SJSA1 (cell line): ENCODE measurements around the gene GLYR1. TPM values are rescaled to one million over a fixed set of nuclear protein-coding genes. Genes with fewer than 3 reads are reported as not detected.
"Not testable (repeated sequence)": the region's sequence is repeated elsewhere in the genome, so short reads cannot be mapped to it uniquely, and the experiment has no call there.

Experiments used
- DNase-seq, 2 experiments: peaks; one replicate each; pipeline ENCODE4 v3.0.0-alpha.2; 2015 to 2020; ENCODE audit warnings: low spot score in 2 of 2, low read depth in 1 of 2
- H3K27ac ChIP-seq: fragments of 250-450 bp; sonication (Bioruptor Pico); 2 replicates; pipeline ENCODE4 v1.5.1; 2020; ENCODE audit warnings: mild to moderate bottlenecking, moderate library complexity
- H3K27me3 ChIP-seq: fragments of 250-450 bp; sonication (Bioruptor Pico); replicated peaks from 2 replicates; pipeline ENCODE4 v1.5.1; 2020; ENCODE audit warnings: mild to moderate bottlenecking, moderate library complexity
- H3K36me3 ChIP-seq: fragments of 250-450 bp; sonication (Bioruptor Pico); 2 replicates; pipeline ENCODE4 v1.5.1; 2020; ENCODE audit warnings: mild to moderate bottlenecking
- H3K4me1 ChIP-seq: fragments of 250-450 bp; sonication (Bioruptor Pico); replicated peaks from 2 replicates; pipeline ENCODE4 v1.6.1; 2021; ENCODE audit warnings: mild to moderate bottlenecking
- H3K4me3 ChIP-seq: fragments of 250-450 bp; sonication (Bioruptor Pico); 2 replicates; pipeline ENCODE4 v1.5.1; 2020; ENCODE audit warnings: mild to moderate bottlenecking
- H3K9me3 ChIP-seq: fragments of 250-450 bp; sonication (Bioruptor Pico); replicated peaks from 2 replicates; pipeline ENCODE4 v1.5.1; 2020; ENCODE audit warnings: mild to moderate bottlenecking
- total RNA-seq: library from RNA; depleted of rRNA; stranded (reverse); fragments of >200 nt; shearing (Covaris generic); gene quantifications from 2 replicates; pipeline ENCODE4 v1.2.3, GENCODE V29; 2014

The GLYR1 gene
- total RNA-seq, 1 experiment from 2014 or later, result 49.0 TPM

DNA sequence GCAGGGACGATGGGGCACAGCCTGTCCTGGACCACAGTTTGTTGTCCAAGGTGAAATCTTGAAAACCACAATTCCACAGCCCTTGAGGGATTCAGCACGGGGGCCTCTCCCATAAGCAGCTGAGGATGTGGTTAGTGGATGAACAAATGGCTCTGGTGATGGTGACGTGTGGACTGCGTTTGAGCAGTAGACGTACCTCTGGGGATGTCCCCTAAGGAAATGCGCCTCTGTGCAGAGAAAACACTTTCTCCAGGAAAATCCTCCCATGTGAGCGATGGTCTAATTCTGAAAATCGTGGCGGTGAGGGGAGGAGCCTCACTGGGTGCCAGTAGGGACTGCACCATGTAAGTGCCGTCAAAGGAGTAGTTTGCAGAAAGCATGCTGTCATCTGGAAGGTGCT is 56.2 kb downstream of the GLYR1 start:
- no peaks in the 10 kb centered on the region for H3K36me3 ChIP-seq
- no peaks in the 10 kb centered on the region for H3K4me1 ChIP-seq
- DNase-seq, result no peak
- H3K4me3 ChIP-seq, result no peak overlapping the region
- H3K27me3 ChIP-seq, result no peaks in the 10 kb centered on the region
- no peak overlapping the region for H3K27ac ChIP-seq
- no peaks in the 10 kb centered on the region for H3K9me3 ChIP-seq

DNA sequence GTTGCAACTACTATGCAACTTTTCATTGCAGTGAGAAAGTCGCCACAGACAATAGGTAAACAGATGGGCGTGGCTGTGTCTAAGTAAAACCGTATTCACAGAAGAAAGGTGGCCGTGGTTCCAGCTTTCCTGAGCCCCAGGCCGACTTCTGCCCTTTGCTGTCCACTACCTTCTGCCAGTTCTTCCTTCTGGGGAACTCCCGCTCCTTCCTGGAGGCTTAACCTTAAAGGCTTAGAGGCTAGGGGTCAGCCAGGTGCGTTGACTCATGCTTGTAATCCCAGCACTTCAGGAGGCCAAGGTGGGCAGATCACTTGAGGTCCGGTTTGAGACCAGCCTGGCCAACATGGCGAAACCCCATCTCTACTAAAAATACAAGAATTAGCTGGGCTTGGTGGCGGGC is 56.8 kb downstream of the GLYR1 start:
- no peaks in the 10 kb centered on the region for H3K9me3 ChIP-seq
- H3K36me3 ChIP-seq, result no peaks in the 10 kb centered on the region
- H3K4me3 ChIP-seq, result no peak overlapping the region
- no peak overlapping the region for H3K27ac ChIP-seq
- no peaks in the 10 kb centered on the region for H3K27me3 ChIP-seq
- DNase-seq, result no peak
- H3K4me1 ChIP-seq, result no peaks in the 10 kb centered on the region

DNA sequence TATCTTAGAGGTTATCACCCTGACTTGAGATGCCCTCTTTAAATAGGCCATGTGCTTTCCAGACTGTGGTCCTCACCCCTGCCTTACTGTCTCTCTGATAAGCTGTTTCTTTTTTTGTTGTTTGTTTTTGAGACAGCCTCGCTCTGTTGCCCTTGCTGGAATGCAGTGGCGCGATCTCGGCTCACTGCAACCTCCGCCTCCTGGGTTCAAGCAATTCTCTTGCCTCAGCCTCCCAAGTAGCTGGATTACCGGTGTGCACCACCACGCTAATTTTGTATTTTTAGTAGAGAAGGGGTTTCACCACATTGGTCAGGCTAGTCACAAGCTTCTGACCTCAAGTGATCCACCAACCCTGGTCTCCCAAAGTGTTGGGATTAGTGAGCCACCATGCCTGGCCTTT is 58.2 kb downstream of the GLYR1 start:
- Histone ChIP-seq H3K4me3 (no peak overlapping the region), H3K36me3 (no peaks in the 10 kb centered on the region), H3K27me3 (no peaks in the 10 kb centered on the region), H3K9me3 (no peaks in the 10 kb centered on the region), H3K27ac (no peak overlapping the region), H3K4me1 (no peaks in the 10 kb centered on the region)
- DNase-seq, result no peak

DNA sequence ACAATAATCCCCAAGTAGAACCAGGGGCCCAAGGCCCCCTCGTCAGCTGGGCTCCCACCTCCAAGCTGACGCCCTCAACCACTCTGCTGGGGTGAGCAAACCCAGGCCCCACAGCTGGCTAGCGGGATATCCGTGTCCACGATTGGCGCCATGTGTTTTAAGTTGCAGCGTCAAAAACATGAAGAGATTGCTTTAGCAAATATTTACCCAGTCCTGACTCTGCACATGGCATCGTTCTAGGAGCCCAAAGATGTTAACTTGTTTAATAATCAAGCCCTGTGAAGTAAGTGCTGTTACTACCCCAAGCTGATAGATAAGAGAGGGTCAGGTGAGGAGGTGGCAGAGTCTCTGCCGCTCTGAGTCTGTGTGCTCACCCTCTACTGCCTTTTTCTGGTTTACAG is 58.6 kb downstream of the GLYR1 start:
- H3K36me3 ChIP-seq, result no peaks in the 10 kb centered on the region

DNA sequence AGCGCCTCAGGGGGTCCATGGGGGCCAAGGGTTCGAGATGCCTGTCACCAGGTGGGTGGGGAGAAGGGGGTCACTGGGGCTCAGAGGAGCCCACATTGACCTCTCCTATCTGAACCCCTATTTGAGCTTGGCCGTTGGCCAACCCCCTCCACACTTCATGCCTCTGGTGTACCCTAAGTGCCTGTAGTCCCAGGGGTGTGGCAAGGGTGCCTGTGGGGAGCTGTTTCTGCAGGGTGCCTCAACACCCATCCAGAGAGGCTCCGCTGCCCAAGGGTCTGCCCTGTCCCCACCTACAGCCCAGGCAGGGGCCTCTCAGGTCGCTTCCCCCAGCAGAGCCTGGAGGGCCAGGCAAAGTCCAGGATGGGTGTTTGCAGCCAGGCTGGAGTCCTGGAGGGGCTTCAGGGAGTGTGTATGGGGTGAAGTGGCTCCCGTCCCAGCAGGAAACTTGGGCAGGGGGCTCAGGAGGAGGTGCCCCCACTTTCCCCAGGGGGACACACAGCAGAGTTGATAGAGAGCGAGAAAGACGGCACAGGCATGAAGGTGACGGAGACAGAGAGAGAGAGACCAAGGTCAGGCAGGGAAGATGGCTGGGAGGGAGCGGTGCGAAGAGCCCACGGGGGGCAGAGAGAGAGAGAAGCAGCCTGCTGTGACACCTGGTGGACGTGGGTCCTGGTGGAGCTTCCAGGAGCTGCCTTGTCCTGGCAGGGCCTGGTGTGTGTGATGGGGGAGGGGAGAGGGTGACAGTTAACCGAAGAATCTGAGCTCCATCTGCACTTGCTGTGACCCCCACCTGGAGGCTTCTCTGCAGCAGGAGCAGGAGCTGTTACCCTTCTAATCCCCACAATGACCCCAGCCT is 59.2 kb downstream of the GLYR1 start, which contains the start of gene SEPTIN12:
TSS of gene SEPTIN12 (minus strand) at position 719 of the 856 bp plus-strand sequence. CDS start at position 19, 700 bp downstream.
- no peaks in the 10 kb centered on the region for H3K27me3 ChIP-seq
- H3K27ac ChIP-seq, result no peak within 1 kb of the TSS
- H3K9me3 ChIP-seq, result no peaks in the 10 kb centered on the region
- H3K4me3 ChIP-seq, result no peak within 1 kb of the TSS
- no peak for DNase-seq
- H3K36me3 ChIP-seq, result no peaks in the 10 kb centered on the region
- H3K4me1 ChIP-seq, result no peaks in the 10 kb centered on the region

More for the DNA sequence above, 58.6 kb downstream of the GLYR1 start:
- no peak for DNase-seq
- Histone ChIP-seq H3K9me3 (no peaks in the 10 kb centered on the region), H3K4me3 (no peak overlapping the region), H3K27ac (no peak overlapping the region), H3K4me1 (no peaks in the 10 kb centered on the region), H3K27me3 (no peaks in the 10 kb centered on the region)

DNA sequence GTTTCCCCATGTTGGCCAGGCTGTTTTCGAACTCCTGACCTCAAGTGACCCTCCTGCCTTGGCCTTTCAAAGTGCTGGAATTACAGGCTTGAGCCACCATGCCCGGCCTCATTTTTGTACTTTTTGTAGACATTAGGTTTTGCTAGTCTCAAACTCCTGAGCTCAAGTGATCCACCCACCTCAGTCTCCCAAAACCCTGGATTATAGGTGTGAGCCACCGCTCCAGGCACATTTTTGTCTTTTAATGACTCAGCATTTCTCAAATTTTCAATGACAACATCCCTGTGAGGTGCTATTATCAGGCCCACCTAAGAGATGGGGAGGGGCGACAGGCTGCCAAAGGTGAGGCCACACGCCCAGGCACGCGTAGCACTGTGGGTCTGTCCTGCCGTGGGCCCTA is 60.0 kb downstream of the GLYR1 start:
- Histone ChIP-seq H3K4me3 (no peak overlapping the region), H3K36me3 (no peaks in the 10 kb centered on the region), H3K9me3 (no peaks in the 10 kb centered on the region), H3K27me3 (no peaks in the 10 kb centered on the region), H3K4me1 (no peaks in the 10 kb centered on the region), H3K27ac (no peak overlapping the region)
- DNase-seq, result no peak

DNA sequence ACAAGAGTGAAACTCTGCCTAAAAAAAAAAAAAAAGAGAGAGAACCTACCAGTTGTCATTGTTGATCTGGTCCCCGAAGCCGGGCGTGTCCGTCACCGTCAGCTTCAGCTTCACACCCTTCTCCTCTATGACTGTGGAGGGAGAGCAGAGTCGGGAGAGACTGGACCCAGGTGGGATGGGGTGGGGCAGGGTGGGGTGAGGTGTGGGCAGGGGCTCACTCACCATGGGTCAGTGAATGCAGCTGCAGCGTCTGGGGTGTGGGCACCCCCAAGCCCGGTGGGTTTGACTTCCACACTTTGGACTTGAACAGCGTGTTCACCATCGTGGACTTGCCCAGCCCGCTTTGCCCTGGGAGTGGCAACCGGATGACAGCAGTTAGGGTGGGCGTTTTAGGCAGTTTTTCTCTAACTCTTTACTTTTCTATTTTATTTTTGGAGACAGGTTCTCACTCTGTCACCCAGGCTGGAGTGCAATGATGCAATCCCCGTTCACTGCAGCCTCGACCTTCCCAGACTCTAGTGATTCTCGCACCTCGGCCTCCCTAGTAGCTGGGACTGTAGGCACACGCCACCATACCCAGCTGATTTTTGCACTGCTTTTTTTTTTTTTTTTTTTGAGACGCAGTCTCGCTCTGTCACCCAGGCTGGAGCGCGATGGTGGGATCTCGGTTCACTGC is 61.2 kb downstream of the GLYR1 start:
- Histone ChIP-seq H3K36me3 (no peaks in the 10 kb centered on the region), H3K27me3 (no peaks in the 10 kb centered on the region; the same call in 1 of the 2 replicates), H3K27ac (no peak overlapping the region), H3K4me3 (no peak overlapping the region), H3K9me3 (no peaks in the 10 kb centered on the region), H3K4me1 (no peaks in the 10 kb centered on the region)
- no peak for DNase-seq

DNA sequence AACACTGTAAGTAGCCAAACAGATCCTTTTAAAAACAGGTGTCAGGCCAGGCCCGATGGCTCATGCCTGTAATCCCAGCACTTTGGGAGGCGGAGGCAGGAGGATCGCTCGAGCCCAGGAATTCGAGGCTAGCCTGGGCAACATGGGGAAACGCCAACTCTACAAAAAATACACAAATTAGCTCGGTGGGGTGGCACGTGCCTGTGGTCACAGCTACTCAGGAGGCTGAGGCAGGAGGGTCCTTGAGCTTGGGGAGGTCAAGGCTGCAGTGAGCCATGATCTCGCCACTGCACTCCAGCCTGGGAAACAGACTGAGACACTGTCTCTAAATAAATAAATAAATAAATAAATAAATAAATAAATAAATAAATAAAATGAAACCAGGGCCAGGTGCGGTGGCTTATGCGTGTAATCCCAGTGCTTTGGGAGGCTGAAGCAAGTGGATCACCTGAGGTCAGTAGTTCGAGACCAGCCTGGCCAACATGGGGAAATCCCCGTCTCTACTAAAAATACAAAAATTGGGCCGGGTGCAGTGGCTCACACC is 62.6 kb downstream of the GLYR1 start:
- H3K9me3 ChIP-seq, H3K36me3 ChIP-seq, H3K4me1 ChIP-seq, H3K27me3 ChIP-seq, DNase-seq, H3K27ac ChIP-seq, H3K4me3 ChIP-seq: not testable (repeated sequence)

DNA sequence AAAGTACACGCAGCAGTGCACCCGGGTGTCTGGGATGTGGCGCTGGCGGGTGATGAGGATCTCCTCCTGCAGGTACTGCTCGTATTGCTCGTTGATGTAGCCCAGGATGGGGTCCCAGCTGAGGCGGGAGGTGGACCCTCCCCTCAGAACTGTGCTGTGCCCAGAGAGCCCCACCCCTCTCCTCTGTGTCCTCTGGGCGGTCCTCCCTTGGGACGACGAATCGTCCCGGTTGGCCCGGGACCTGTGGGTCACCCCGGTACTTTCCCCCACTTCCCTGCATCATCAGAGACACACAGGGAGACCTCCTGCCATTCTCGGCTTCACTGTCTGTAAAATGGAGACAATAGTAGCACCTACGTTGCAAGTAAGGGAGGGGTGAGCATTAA is 63.1 kb downstream of the GLYR1 start:
- no peak overlapping the region for H3K4me3 ChIP-seq
- no peaks in the 10 kb centered on the region; the same call in 1 of the 2 replicates for H3K27me3 ChIP-seq
- H3K36me3 ChIP-seq, result no peaks in the 10 kb centered on the region
- no peaks in the 10 kb centered on the region for H3K4me1 ChIP-seq
- H3K27ac ChIP-seq, result no peak overlapping the region
- no peak for DNase-seq
- H3K9me3 ChIP-seq, result no peaks in the 10 kb centered on the region

DNA sequence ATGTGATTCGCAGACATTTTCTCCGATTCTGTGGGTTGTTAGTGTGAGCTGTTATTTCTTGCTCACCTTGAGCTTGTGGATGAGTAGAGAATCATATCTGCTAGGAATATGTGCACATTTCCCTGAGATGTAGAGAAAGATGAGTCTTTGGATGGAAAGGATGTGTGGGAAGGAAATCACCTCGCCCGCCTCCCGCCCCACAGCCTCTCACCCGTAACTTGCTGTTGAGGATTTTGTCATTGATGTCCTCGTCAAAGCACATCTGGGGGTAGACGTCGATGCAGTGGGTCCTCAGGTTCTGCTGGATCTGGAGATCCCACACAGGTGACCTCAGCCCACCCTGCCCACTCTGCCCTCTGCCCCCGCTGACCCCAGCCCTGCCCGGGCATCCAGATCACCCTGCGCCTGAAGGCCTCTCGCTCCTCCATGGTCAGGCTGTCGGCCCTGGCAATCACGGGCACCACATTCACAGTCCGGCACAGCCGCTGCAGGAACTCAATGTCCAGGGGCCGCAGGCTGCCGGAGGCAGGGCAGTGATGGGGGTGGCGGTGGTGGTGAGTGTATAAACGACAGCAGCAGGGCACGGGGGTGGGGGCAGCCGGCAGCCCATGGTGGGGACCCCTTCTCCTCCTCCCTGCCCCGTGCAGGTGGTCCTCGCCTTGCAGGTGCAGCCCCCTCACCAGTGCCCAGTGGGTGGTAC is 63.7 kb downstream of the GLYR1 start:
- Histone ChIP-seq H3K9me3 (no peaks in the 10 kb centered on the region), H3K27ac (no peak overlapping the region), H3K4me3 (no peak overlapping the region), H3K27me3 (no peaks in the 10 kb centered on the region; the same call in 1 of the 2 replicates), H3K4me1 (no peaks in the 10 kb centered on the region), H3K36me3 (no peaks in the 10 kb centered on the region)
- no peak for DNase-seq

DNA sequence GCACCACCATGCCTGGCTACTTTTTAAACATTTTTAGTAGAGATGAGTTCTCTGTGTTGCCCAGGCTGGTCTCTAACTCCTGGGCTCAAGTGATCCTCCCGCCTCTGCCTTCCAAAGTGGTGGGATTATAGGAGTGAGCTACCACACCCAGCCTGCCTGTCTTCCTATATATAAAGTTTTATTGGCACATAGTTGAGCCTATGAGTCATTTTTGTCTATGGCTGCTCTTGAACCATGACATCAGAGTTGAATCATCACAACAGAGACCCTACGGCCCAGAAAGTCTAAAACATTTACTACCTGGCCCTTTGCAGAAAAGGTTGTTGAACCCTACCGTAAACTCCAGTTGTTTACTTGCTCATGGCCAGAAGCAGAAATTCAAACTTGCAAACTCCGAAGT is 66.9 kb downstream of the GLYR1 start:
- Histone ChIP-seq H3K4me1 (no peaks in the 10 kb centered on the region), H3K27me3 (no peaks in the 10 kb centered on the region; the same call in 1 of the 2 replicates), H3K4me3 (no peak overlapping the region), H3K9me3 (no peaks in the 10 kb centered on the region), H3K36me3 (no peaks in the 10 kb centered on the region), H3K27ac (no peak overlapping the region)
- no peak for DNase-seq

DNA sequence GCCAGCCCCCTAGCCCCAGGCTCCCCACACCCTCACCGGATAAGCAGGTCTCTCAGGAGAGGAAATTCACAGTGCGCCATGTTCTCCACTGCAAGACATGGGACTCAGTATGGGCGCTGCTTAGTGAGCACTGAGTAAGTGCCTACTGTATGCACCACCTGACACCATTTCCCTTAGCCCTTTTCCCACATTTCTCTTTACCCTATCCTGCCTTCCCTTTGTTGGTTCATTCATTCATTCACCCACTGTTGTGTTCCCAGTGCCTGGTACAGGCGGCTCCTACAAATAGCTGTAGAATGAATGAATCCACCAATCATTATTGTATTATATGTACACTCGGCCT is 69.1 kb downstream of the GLYR1 start:
- Histone ChIP-seq H3K4me3 (no peak overlapping the region), H3K36me3 (no peaks in the 10 kb centered on the region), H3K9me3 (no peaks in the 10 kb centered on the region), H3K27me3 (no peaks in the 10 kb centered on the region; the same call in 1 of the 2 replicates), H3K27ac (no peak overlapping the region), H3K4me1 (no peaks in the 10 kb centered on the region)
- no peak for DNase-seq

DNA sequence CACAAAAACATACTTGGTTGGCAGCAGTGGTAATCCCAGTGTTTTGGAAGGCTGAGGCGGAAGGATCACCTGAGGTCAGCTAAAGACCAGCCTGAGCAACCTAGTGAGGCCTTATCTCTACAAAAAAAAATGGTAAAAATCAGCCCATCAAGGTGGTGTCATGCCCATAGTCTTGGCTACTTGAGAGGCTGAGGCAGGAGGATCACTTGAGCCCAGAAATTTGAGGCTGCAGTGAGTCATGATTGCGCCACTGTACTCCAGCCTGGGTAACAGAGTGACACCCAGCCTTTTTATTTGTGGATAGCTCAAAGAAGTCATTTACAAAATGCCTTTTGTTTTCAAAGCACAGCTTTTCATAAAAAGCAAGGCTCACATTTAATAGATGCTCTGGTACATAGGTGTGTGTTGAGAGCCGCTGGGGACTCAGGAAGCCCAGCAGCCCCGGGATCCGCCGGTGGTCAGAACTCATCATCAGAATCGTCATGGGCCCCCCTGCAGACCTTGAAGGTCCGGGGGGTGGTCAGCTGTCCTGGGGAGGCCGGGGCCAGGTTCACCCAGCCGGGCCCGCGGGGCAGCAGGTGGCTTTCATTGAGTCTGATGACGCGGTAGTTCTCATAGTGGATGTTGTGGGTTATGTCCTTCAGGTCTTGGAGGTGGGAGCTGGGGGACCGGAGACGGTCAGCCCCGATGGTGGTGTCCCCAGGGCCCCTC is 69.6 kb downstream of the GLYR1 start:
- Histone ChIP-seq H3K4me3 (no peak overlapping the region), H3K9me3 (no peaks in the 10 kb centered on the region), H3K27ac (no peak overlapping the region), H3K4me1 (no peaks in the 10 kb centered on the region), H3K36me3 (no peaks in the 10 kb centered on the region), H3K27me3 (no peaks in the 10 kb centered on the region; the same call in 1 of the 2 replicates)
- no peak for DNase-seq
